Thyroid gland (tissue), 4 donors: ENCODE results near the gene ATL1.

Source experiments
- CTCF ChIP-seq, 6 experiments: fragments of 200-600 bp in 3 of 6; fragments of 450-650 bp in 3 of 6; sonication (generic) in 3 of 6; IDR thresholded peaks; one replicate each; pipeline ENCODE4 v1.5.1; 2016 to 2019; ENCODE audit warnings: antibody characterized with exemption in 6 of 6, mild to moderate bottlenecking in 2 of 6, inconsistent platforms in 1 of 6, moderate library complexity in 1 of 6
- POLR2A ChIP-seq, 2 donors: fragments of 450-650 bp; IDR thresholded peaks; one replicate each; pipeline ENCODE4 v1.6.1; 2017; ENCODE audit warnings: antibody characterized with exemption in 2 of 2, mild to moderate bottlenecking in 2 of 2, moderate library complexity in 1 of 2

- TF ChIP-seq POLR2A (IDR thresholded peaks at IDR 0.05) (no peak), CTCF (IDR thresholded peaks at IDR 0.05) (no peak)
Measured at GRCh38 chr14:50658203-50658602, 98.3 kb downstream of the ATL1 start.
